ENCODE measurements around the gene CAMSAP1.

CAMSAP1 gene

DNA sequence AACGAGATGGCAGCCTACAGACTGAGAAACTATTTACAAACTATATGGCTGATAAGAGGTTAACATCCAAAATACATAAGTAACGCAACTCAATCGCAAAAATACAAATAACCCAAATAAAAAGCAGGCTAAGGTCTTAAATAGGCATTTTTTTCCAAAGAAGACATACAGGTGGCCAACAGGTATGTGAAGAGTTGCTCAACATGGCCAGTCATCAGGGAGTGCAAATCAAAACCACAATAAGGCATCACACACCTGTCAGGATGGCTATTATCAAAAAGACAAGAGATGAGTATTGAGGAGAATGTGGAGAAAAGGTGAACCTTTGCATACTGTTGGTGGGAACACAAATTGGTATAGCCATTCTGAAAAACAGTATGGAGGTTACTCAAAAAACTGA lies 73.5 kb downstream of the CAMSAP1 start:
- no peak for DNase-seq (ENCODE audit: low spot score)

DNA sequence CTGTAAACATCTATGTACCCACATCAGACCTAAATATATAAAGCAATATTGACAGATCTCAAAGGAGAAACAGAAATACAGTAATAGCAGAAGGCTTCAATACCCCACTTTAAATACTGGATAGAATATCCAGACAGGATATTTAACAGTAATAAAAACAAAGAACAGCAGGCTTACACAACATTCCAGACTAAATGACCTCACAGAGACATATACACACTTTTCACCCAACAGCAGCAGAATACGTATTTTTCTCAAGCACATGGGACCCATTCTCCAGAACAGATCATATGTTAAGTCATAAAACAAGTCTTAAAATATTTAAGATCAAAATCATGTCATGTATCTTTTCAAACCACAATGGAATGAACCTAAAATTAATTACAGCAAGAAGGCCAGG lies 76.8 kb downstream of the CAMSAP1 start:
- DNase-seq (ENCODE audit: low spot score): no peak

DNA sequence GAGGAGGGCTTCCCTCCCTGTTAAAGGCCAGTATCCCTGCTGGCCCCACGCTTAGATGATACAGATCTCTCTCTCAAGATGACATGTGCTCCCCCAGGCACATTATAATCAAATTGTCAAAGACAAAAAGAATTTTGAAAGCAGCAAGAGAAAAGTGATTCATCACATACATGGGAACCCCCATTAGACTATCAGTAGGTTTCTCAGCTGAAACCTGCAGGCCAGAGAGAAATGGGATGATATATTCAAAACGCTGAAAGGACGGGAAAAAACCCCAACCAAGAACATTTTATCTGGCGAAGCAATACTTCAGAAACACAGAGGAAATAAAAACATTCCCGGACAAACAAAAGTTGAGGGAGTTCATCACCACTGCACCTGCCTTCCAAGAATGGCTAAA lies 78.7 kb downstream of the CAMSAP1 start:
- no peak for DNase-seq (ENCODE audit: low spot score)

DNA sequence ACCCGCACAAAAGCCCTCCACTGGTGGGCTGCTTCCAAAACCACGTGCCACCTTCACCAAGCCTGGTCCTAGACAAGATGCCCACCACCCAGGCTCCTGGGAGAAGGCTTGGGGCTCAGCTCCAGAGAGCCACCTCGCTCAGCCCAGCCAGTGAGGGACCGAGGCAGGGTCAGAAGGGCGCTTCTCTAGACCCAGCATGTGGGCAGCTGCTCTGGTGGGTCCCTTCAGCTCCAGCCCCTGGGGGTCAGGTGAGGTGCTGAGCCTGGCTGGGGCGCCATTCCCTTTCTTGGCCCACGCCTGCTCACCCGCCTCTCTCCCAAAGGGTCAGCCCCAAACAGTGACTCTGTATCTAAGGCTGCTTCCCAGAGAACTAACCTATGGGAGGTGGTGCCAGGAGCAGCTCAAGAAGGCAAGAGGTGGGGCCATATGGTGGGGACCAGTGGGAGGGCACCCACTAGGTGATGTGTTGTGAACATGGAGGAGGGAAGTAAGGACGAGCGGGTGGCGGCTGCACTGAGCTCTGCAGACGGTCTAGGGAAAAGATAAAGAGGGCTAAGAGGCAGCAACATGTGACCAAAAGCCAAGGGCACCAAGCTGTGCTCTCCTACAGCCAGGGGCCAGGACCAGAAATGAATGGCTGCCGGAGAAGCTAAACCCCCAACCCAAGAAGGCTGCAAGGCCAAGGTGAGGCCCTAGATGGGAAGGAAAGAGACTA lies 79.3 kb downstream of the CAMSAP1 start:
- DNase-seq (ENCODE audit: low spot score): no peak

DNA sequence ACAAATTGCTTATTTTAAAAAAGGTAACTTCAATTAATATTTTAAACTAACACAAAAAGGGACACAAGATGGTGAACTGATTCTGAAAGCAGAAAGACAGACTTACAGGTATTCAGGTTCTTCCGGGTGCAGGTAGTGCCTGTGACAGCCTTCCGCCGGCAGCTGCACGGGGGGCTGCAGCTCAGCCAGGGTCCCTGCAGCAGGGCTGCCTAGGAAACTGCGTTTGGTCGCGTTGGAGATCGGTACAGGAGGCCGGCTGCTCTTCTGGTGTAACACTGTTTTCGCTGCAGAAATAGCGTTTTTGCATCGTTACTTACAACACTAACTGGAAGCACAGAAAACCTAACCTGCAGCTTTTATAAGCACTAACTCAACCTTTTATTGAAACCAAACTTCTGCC lies 80.0 kb downstream of the CAMSAP1 start:
- DNase-seq (ENCODE audit: low spot score): no peak

DNA sequence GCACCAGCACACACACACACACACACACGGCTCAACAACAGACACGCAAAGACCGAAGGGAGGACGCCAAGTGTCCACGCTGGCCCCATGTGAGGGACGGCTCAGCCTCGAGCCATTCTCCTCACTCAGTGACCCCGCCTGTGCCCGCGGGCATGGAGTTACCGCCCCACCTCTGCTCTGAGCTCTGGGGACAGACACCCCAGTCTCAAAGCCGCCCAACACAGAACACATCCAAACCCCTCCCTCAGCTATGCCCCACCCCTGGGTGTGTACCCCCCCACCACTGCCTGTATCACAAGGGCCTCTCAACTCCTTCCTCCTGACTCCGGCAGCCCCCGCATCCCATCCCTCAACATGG lies 81.2 kb downstream of the CAMSAP1 start:
- DNase-seq (ENCODE audit: low spot score): no peak

DNA sequence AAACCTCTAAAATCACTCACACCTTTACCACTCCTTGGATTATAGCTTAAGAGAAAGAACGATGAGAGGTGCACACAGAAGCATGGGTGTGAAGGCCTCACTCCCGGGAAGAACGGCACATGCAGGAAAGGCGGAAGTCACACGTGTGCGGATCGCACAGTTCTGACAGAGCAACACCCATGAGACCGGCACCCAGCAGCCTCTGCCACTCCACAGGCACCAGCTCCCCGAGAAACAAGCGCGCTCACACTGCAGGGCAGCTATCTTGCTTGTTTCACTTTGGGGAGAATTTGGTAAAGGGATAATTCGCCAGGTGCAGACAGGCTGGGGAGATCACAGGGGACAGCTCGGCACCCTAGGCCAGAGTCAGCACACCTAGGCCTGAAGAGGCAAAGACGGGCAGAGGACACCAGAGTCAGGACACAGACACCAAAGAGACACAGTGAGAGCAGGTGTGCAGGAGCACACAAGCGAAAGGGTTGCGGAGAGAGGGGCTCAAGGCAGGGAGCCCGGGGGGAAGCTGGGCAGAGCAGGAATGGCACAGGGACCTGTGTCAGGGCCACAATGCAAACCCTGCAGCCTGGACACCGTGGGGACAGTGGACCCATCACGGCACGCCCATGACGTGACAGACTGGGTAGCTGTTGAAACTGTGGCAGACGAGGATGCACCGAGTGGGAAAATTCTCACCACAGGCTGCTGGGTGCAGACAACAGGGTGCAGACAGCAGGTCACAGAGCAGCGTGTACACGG lies 81.7 kb downstream of the CAMSAP1 start:
- DNase-seq (ENCODE audit: low spot score): no peak

DNA sequence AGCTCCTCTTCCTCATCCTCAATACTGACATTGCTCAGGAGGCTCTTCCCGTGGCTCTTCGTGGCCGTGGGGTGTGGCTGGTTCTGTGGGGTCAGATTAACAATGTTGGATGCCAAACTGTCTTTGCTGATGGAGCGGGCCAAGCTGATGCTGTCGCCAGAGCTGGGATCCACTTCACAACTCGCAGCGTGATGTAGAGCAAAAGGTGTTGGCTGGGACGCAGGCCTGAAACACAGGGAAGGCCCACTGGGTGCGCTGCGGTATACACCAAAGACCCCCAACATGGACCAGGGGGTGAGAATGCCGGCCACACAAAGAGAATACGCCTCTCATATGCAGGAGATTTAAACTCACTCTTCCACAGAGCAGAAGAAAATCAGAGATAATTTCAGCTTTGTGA lies 84.3 kb downstream of the CAMSAP1 start:
- DNase-seq (ENCODE audit: low spot score): no peak

DNA sequence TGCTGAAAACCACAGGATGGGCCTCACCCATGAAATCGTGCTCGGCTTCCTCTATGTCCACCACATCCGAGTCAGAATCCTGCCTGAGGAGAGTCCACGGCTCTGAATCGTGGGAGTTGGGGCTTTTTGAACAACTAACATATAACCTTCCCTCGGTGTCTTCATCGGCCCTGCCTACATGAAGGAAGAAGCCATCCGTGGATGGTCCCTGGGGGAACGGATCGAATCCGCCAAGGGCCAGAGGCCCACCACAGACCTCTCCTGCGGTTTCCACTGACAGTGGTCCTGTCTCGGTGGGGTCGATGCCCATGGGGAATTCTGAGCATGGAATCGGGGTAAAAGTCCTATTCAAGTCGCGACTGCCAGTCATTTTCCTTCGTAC lies 85.0 kb downstream of the CAMSAP1 start:
- DNase-seq (ENCODE audit: low spot score): no peak

DNA sequence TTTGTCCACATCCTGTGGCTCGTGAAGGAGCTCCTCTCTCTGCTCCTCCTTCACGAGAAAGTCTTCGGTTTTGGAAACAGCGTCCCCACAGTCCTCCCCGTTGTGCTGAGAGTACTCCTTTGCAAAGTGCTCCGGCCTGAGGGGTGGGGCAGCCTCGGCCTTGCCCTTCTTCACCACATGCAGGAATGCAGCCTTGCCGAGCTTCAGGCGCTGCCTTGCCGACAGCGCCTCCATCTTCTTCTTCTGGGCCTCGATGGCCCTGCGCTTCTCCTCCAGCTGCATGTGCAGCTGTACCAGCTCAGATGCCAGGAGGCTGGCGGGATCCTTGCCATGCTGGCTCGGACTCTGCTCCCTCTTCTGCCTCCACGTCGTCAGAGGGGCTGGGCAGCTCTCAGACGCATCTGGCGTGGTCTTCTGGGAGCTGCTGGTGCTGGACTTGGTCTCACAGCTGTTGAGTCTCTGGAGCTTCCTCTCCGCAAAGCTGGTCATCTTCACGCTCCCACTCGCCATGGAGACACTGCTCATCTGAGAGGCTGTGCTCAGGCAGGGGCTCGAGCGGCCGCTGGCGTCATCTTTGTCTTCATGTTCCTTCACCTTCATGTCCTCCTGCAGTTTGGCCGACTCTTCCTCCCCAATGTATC lies 85.5 kb downstream of the CAMSAP1 start:
- DNase-seq (ENCODE audit: low spot score): no peak

DNA sequence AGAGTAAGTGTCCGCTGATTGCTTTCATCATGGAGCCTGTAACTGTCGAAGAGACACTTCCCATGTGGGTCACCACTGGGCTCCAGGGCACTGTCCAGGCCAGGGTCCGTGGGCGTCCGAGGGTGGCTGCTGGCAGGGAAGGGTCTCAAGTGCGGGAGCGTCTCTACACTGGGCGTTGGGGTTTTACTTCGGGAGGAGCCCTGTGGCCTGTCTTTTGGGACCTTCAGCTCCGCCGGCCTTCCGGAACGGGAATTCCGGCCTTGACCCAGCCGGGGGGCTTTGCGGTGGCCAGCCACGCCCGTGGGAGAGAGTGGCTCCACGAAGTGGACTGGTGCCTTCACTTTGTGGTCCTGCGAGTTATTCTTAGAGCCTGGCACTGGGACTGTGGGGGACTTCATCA lies 86.2 kb downstream of the CAMSAP1 start:
- no peak for DNase-seq (ENCODE audit: low spot score)

DNA sequence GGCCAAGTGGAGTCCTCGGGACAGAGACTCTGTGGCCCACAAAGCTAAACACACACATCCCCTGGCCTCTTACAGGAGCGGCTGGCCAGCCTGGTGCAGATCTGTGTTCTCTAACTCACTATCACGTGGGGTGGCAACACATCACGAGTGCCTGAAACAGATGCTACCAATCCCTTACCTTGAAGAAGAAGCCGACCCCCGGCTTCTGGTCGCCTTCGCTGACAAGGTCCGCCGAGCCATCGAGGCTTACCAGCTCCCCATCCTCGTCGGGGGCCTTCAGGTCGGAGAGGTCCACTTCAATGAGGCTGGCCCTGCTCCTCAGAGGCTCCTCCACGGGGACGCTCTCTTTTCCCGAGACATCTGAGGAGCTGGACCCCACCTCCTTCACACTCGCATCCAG lies 86.7 kb downstream of the CAMSAP1 start:
- DNase-seq (ENCODE audit: low spot score): no peak

DNA sequence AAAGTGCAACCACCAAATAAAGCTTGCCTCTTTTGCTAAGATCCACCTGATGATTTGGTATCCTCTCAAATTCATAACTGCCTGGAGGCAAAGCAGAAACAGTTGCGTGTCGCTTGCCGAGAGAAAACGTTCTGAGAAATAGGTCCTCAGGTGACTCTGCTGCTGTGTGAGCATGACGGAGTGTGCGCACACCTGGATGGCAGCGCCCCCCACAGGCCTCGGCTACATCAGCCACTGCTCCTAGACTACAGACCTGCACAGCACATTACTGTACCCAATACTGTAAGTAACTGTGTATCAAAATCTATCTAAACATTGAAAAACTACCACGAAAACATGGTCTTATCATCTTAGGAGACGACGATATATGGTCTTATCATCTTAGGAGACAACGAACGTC lies 87.4 kb downstream of the CAMSAP1 start:
- no peak for DNase-seq (ENCODE audit: low spot score)

DNA sequence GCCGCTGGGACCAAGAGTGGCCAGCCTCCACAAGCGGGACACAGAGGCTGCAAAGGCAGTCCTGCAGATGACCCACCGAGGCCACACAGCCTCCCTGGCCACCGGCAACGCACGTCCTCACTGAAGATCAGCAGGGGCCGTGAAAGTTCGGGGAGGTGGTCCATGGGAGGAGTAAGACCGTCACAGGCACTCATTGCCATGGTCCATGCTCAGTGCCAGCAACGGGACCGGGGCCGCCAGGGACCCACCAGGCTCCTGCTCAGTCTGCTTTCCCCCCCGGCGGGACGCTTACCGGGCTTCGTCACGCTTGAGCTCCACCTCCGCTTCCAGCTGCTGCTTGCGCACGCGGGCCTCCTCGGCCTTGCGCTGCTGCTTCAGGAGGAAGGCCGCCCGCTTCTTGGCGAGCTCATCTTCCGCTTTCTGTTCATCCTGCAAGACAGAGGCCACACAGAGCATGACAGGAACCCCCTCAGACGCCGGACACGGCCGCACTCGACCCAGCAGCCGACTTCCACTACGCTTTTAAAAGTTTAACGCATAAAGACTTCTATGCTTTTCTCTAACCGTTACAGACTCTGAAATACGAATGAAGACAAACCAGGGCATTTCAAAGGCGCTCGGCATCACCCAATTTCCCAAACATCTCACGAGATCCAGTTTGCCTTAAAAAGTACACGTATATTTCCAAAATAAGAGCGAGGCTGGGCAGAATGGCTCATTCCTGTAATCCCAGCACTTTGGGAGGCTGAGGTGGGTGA lies 88.4 kb downstream of the CAMSAP1 start:
- DNase-seq (ENCODE audit: low spot score): no peak

DNA sequence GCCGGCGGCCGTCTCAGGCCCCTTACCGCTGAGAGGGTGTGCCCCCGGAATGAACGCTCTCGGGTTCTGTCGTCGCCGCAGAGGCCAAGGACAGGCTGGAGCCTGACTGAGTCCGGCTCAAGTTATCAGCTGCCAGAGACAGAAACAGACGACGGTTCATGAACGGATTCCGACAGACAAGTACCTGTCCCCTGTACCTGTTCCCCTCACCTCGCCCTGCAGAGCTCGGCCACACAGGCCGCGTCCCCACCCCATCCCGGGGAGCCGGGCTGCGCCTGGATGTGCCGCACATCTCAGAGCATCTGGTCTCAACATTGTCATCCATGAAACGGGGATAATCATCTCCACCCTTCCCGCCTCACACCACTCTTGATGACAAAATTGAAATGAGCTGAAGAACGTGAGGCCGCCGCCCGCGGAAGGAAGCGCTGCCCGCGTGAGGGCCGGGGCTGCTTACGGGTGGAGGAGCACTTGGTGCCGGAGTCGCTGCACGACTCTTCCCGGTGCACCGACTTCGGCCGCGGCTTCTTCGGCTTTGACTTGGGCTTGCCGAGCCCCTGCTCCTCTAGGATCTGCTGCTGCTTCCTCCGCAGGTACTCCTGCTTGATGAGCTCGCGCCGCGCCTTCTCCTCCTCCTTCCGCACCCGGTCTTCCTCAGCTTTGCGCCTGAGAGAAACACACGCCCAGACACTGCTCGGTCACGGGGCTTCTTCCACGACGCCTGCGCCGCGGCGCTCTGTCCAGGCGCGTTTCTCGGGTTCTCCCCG lies 89.2 kb downstream of the CAMSAP1 start:
- DNase-seq (ENCODE audit: low spot score): no peak

DNA sequence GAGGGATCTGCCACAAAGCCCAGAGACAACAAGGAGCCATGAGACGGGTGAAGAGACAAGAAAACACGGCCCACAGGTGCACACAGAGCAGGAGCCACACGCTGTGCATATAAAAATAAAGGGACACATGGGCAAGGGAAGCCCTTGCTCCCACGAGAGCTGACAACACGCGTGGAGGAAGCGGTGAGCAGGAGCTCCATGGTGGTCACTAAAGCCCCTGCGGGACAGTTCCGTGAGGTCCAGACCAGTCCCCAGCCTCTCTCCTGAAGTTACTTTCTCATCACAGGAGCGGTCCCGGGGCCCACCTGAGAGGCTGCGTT lies 90.7 kb downstream of the CAMSAP1 start:
- DNase-seq (ENCODE audit: low spot score): no peak

DNA sequence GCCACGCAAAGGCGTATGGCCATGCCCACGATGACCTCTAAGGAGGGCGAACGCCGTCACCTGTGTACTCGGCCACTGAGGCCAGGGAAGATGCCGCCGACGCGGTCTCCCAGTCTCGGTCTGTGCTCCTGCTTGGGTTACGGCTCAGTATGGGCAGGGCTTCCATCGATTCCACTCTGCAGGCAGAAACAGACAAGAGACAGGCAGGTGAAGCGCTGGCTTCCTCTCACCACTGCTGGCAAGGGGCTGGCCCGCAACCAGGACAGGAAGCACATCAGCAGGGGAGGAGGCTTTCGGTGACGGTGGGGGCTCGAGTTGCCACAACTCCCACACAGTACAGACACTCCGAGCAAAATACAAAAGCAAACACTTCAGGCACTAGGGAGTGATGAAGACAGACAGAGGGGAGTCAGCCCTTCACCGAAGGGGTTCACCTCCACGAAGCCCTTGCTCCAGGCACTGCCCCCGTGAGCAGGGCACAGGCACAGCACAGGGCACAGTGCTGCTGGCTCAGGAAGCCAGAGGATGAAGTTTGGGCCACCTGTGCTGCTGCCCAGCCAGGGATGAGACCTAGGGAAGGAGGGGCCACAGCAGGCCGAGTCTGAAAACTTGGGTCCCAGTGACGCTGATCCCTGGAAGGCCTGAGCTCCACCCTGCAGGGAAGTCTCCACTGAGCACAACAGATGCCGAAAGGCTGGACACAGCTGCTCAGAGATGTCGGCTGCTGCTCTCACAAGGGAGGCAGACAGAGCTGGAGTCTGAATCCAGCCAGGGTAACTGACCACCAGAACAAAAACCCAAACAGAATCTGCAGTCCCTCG lies 91.3 kb downstream of the CAMSAP1 start:
- DNase-seq (ENCODE audit: low spot score): no peak

DNA sequence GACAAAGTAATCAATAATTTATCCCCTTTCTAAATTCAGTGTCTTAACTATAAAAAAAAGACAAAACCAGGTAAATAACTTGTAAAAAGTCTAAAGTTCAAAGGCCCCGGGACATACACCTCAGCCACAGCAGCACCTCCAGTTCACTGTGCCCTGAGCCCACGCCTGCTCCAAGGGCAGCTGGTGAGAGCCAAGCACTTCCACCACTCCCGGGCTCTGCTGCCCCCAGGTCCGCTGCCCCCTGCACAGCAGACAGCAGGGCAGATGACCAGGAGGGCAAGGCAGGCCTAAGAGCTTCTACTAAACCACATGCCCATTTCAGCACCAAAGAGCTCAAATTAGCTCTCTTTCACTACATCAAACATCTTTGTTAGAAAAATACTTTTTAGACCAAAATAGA lies 91.9 kb downstream of the CAMSAP1 start:
- no peak for DNase-seq (ENCODE audit: low spot score)

DNA sequence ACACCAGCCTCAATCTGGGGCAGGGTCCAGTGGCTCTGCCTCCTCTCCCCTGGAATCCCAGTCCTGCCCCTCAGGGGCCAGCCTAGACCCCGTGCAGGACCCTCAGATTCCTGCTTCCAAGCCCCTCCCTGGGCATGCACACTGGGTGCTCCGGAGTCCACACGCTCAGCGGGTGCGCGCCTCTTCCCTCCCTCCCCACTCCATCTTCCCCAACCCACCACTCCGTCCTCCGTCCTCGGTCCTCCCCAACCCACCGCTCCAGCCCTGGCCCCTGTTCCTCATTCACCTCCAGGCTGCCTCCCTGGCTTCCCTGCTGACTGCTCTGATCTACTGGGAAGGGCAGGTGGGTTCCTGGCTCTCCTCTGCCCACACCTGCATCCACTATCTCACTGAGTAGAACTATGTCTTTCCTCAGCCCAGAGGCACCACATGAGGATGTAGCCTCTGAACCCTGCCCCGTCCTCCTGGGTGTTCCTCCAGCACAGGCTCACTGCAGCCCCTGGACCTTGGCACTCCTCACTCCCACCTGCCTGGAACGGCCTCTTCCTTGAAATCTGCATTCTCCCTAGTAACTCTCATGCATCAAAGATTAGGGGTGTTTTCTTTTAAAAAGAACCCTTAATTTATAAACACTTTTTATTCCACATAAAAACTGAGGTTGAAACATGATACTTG lies 92.8 kb downstream of the CAMSAP1 start:
- no peak for DNase-seq (ENCODE audit: low spot score)

DNA sequence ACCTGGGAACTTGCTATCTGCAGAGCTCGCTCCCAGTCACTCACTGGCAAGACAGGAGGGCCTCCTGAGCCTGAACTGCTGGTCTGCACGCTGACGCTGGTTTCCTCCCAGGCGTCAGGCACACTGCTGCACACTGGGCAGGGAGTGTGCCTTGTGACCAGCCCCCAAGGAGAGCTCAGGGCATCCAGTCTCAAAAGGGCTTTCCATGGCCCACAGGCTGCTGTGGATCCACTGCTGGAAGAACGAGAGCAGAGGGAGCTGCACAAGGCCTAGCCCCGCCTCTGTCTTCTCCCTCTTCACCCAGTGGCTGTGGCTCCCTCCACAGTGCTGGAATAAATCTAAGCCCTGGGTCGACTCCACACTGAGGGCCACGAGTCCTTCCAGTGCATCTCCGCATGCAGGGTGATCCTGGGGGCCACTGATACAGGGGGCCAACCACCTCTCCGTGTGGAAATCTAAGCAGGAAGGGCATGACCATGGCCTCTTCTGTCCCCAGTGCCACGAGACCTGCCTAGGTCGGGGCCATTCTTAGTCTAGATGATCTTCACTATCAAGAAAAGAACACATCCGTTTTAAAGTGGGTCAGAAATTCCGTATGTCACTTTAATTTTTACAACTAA lies 93.6 kb downstream of the CAMSAP1 start:
- DNase-seq (ENCODE audit: low spot score): no peak
